Activated B cell treated with CpG ODN at 0.5 μM for 24 hours (primary cell): Measurements from ENCODE around the gene C16orf78. TPM values are rescaled to one million over a fixed set of nuclear protein-coding genes. Genes with fewer than 3 reads are reported as not detected.

Source experiments
- ATAC-seq: fragments of 200-7000 bp; cut with Tn5 transposase; one replicate; pipeline ENCODE4 v1.10.0; 2021; ENCODE audit warnings: low read depth, mild to moderate bottlenecking, moderate library complexity
- CTCF ChIA-PET: fragments of 350-600 bp; sonication (Branson Sonifier 250); formaldehyde crosslinking; loops from one replicate; lab custom pipeline; 2021; ENCODE audit warnings: antibody characterized with exemption; lab: Charles Lee
- POLR2A ChIA-PET: fragments of 350-600 bp; sonication (Branson Sonifier 250); formaldehyde crosslinking; loops from one replicate; lab custom pipeline; 2021; ENCODE audit warnings: antibody characterized with exemption; lab: Charles Lee
- DNase-seq: peaks from one replicate; pipeline ENCODE4 v3.0.0; 2022
- H3K27ac Mint-ChIP-seq: one replicate; pipeline ENCODE4 v1.8.0; 2020; ENCODE audit warnings: mixed read lengths
- H3K27me3 Mint-ChIP-seq: one replicate; pipeline ENCODE4 v1.8.0; 2021; ENCODE audit warnings: mixed read lengths
- H3K36me3 Mint-ChIP-seq: one replicate; pipeline ENCODE4 v1.8.0; 2021; ENCODE audit warnings: low read depth, mixed read lengths
- H3K4me1 Mint-ChIP-seq: one replicate; pipeline ENCODE4 v1.8.0; 2021; ENCODE audit warnings: mixed read lengths
- H3K4me3 Mint-ChIP-seq: one replicate; pipeline ENCODE4 v1.8.0; 2020; ENCODE audit warnings: mild to moderate bottlenecking, mixed read lengths
- H3K9me3 Mint-ChIP-seq: one replicate; pipeline ENCODE4 v1.8.0; 2020; ENCODE audit warnings: mixed read lengths
- intact Hi-C: fragments of 100-400 bp; cut with micrococcal nuclease; formaldehyde crosslinking; loops from one replicate; pipeline ENCODE4 v1.15.1; 2024
- total RNA-seq: library from RNA; stranded (reverse); gene quantifications from 2 replicates; pipeline ENCODE4 v1.2.3, GENCODE V29; 2022
- TF ChIP-seq, protein P1 (sequence below): fragments of 200-600 bp; IDR thresholded peaks from one replicate; pipeline ENCODE4 v1.8.0; 2022; ENCODE audit warnings: antibody characterized with exemption, mild to moderate bottlenecking

C16orf78 gene, protein sequence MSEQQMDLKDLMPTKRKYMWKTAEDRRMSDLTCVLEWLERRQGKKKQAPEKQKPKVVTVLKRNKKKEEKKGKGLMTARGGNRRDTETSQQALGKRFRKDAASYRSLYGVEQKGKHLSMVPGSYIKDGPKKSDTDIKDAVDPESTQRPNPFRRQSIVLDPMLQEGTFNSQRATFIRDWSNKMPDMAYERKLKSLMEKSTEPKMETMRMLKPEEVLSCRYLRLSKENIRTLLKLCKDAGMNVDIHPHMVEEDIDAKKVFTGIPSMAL
- total RNA-seq: not detected in 2 replicates

- Mint-ChIP-seq H3K4me3 (no peak within 1 kb of the TSS), H3K9me3 (no peaks in the 10 kb centered on the region), H3K27ac (no peak within 1 kb of the TSS), H3K4me1 (no peaks in the 10 kb centered on the region), H3K36me3 (no peaks in the 10 kb centered on the region), H3K27me3 (peaks cover 7% of the 10 kb centered on the region)
- POLR2A ChIA-PET: no interaction called here
- DNase-seq: no peak
- CTCF ChIA-PET: no interaction called here
- no peak for ATAC-seq
- intact Hi-C loops: no loop called here
- TF ChIP-seq, protein P1, sequence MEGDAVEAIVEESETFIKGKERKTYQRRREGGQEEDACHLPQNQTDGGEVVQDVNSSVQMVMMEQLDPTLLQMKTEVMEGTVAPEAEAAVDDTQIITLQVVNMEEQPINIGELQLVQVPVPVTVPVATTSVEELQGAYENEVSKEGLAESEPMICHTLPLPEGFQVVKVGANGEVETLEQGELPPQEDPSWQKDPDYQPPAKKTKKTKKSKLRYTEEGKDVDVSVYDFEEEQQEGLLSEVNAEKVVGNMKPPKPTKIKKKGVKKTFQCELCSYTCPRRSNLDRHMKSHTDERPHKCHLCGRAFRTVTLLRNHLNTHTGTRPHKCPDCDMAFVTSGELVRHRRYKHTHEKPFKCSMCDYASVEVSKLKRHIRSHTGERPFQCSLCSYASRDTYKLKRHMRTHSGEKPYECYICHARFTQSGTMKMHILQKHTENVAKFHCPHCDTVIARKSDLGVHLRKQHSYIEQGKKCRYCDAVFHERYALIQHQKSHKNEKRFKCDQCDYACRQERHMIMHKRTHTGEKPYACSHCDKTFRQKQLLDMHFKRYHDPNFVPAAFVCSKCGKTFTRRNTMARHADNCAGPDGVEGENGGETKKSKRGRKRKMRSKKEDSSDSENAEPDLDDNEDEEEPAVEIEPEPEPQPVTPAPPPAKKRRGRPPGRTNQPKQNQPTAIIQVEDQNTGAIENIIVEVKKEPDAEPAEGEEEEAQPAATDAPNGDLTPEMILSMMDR: no peak
Observed at GRCh38 chr16:49373504-49373903, at the start of gene C16orf78. C16orf78 (plus strand) TSS chr16:49373804; CDS start chr16:49373940, 136 bp downstream.

- DNase-seq: no peak
- Mint-ChIP-seq H3K4me1 (no peaks in the 10 kb centered on the region), H3K27me3 (peaks cover 5% of the 10 kb centered on the region), H3K27ac (no peak overlapping the region), H3K4me3 (no peak overlapping the region), H3K9me3 (peaks cover 9% of the 10 kb centered on the region), H3K36me3 (no peaks in the 10 kb centered on the region)
- ATAC-seq: no peak
- ChIA-PET CTCF (no interaction called here), POLR2A (no interaction called here)
- intact Hi-C loops: no loop called here
- TF ChIP-seq, protein P1: no peak
Observed at GRCh38 chr16:49324703-49325102, 48.9 kb upstream of the C16orf78 start.

DNA sequence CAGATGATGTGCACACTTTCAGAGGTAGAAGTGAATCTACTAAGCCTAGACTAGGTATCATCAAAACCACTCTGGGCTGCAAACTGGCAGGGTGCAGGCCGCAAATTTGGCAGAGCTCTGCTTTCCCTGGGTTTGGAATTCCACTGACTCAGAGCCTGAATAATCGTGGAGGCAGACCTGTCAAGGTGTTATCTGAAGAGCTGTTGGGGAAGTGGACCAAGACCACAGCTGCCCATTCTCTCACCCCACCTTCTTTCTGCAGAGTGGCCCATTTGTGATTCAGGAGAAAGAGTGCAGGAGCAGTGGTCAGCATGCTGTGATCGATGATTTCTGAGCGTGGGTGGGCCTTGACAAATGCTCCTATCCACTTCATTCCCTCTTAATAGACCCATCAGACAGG lies 46.1 kb upstream of the C16orf78 start:
- no peak overlapping the region for H3K27ac Mint-ChIP-seq
- peaks cover 7% of the 10 kb centered on the region for H3K27me3 Mint-ChIP-seq

DNA sequence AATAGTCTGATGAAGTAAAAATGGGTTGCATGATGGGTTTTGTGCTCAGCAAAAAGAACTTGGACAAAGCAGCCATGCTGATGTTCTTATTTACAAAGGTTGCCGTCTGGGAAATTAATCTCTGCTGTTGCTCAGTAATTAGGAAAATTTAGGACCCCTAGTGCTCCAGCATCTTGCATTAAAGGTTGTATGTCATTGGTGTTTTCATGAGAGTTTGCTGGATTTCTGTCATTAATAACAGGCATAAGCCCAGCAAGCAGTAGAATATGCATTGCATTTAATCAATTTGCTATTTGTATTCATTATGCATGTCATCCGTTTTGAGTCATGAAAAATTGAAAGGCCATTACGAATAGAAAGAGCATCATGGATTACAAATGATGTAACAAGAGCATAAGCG lies 45.3 kb upstream of the C16orf78 start:
- CTCF ChIA-PET: no interaction called here
- no peak for DNase-seq
- no peak overlapping the region for H3K4me3 Mint-ChIP-seq

More for the DNA sequence above, 46.1 kb upstream of the C16orf78 start:
- Mint-ChIP-seq H3K4me1 (no peaks in the 10 kb centered on the region), H3K9me3 (no peaks in the 10 kb centered on the region), H3K36me3 (no peaks in the 10 kb centered on the region), H3K4me3 (no peak overlapping the region)
- ChIA-PET CTCF (no interaction called here), POLR2A (no interaction called here)
- DNase-seq (no peak), ATAC-seq (no peak)
- intact Hi-C loops: no loop called here
- TF ChIP-seq, protein P1: no peak

GRCh38 chr16:49330562-49331201 lies 42.9 kb upstream of the C16orf78 start:
- Mint-ChIP-seq H3K4me1 (no peaks in the 10 kb centered on the region), H3K27me3 (peaks cover 2% of the 10 kb centered on the region), H3K27ac (no peak overlapping the region), H3K36me3 (no peaks in the 10 kb centered on the region), H3K9me3 (no peaks in the 10 kb centered on the region), H3K4me3 (no peak overlapping the region)
- ChIA-PET POLR2A (no interaction called here), CTCF (no interaction called here)
- DNase-seq: no peak
- TF ChIP-seq, protein P1: no peak
- intact Hi-C loops: no loop called here
- ATAC-seq: no peak

More for the DNA sequence above, 45.3 kb upstream of the C16orf78 start:
- TF ChIP-seq, protein P1: no peak
- no peak for ATAC-seq
- intact Hi-C loops: no loop called here
- no peaks in the 10 kb centered on the region for H3K9me3 Mint-ChIP-seq
- peaks cover 7% of the 10 kb centered on the region for H3K27me3 Mint-ChIP-seq
- POLR2A ChIA-PET: no interaction called here
- H3K4me1 Mint-ChIP-seq: no peaks in the 10 kb centered on the region
- H3K36me3 Mint-ChIP-seq: no peaks in the 10 kb centered on the region
- no peak overlapping the region for H3K27ac Mint-ChIP-seq
